K562 (cell line): ENCODE results near the gene ASCC2. TPM values are rescaled to one million over a fixed set of nuclear protein-coding genes. Genes with fewer than 3 reads are reported as not detected.

Source experiments
- ATF1 ChIP-seq, 2 experiments: fragments of 450-650 bp in 1 of 2; IDR thresholded peaks; 2 replicates each; pipeline ENCODE4 v1.6.1; 2016; ENCODE audit warnings: missing compliant biosample characterization in 1 of 2, missing genetic modification characterization in 1 of 2
- C11orf30 ChIP-seq: fragments of 450-650 bp; IDR thresholded peaks from 2 replicates; pipeline ENCODE4 v1.6.1; 2016; ENCODE audit warnings: low read depth, mild to moderate bottlenecking
- CC2D1A ChIP-seq: fragments of 450-650 bp; IDR thresholded peaks from 2 replicates; pipeline ENCODE4 v1.6.1; 2017; ENCODE audit warnings: mild to moderate bottlenecking
- EP400 ChIP-seq: fragments of 450-650 bp; IDR thresholded peaks from 2 replicates; pipeline ENCODE4 v1.6.1; 2017; ENCODE audit warnings: antibody characterized with exemption, mild to moderate bottlenecking, moderate library complexity
- HNRNPK ChIP-seq: fragments of 200-400 bp; formaldehyde crosslinking; IDR thresholded peaks from one replicate; pipeline ENCODE4 v1.6.1; 2018; ENCODE audit warnings: mild to moderate bottlenecking, low read depth, low read length; ENCODE audit not compliant: poor library complexity, severe bottlenecking
- IRF9 ChIP-seq: fragments of 450-650 bp; IDR thresholded peaks from 2 replicates; pipeline ENCODE4 v1.6.1; 2016; ENCODE audit warnings: missing biosample characterization, missing genetic modification characterization
- KAT2B ChIP-seq: IDR thresholded peaks from one replicate; pipeline ENCODE4 v1.6.1; 2012; ENCODE audit warnings: low read depth, mild to moderate bottlenecking, control low read depth, inconsistent platforms, low read length, moderate library complexity
- KDM1A ChIP-seq, 2 experiments: fragments of 450-650 bp; IDR thresholded peaks; 2 replicates each; pipeline ENCODE4 v1.6.1; 2016; ENCODE audit warnings: mild to moderate bottlenecking in 2 of 2
- KDM5B ChIP-seq: fragments of 200-600 bp; sonication (generic); IDR thresholded peaks from 2 replicates; pipeline ENCODE4 v1.6.1; 2012; ENCODE audit warnings: low read depth, mild to moderate bottlenecking, moderate library complexity, low read length, control low read depth, inconsistent platforms; ENCODE audit not compliant: insufficient replicate concordance
- MIER1 ChIP-seq: fragments of 450-650 bp; IDR thresholded peaks from 2 replicates; pipeline ENCODE4 v1.6.1; 2016; ENCODE audit warnings: antibody characterized with exemption, mild to moderate bottlenecking, low read depth
- NCOA2 ChIP-seq, 2 experiments: fragments of 450-650 bp; IDR thresholded peaks; 2 replicates each; pipeline ENCODE4 v1.6.1; 2018; ENCODE audit warnings: mild to moderate bottlenecking in 2 of 2, moderate library complexity in 1 of 2; ENCODE audit not compliant: partially characterized antibody in 2 of 2
- NR2F6 ChIP-seq: fragments of 450-650 bp; formaldehyde crosslinking; IDR thresholded peaks from 2 replicates; pipeline ENCODE4 v1.4.0; 2020; ENCODE audit warnings: mild to moderate bottlenecking
- POLR2AphosphoS5 ChIP-seq: IDR thresholded peaks from 2 replicates; pipeline ENCODE4 v1.6.1; 2011; ENCODE audit warnings: mild to moderate bottlenecking, low read depth, low read length, moderate library complexity; ENCODE audit not compliant: control insufficient read depth, insufficient read depth
- PRPF4 ChIP-seq: fragments of 200-400 bp; formaldehyde crosslinking; IDR thresholded peaks from one replicate; pipeline ENCODE4 v1.6.1; 2017; ENCODE audit warnings: low read length, low read depth, mild to moderate bottlenecking; ENCODE audit not compliant: insufficient read depth, poor library complexity, severe bottlenecking
- PTBP1 ChIP-seq: fragments of 200-400 bp; formaldehyde crosslinking; IDR thresholded peaks from 2 replicates; pipeline ENCODE4 v1.6.1; 2017; ENCODE audit warnings: low read depth, low read length
- RFX5 ChIP-seq: IDR thresholded peaks from 2 replicates; pipeline ENCODE4 v1.6.1; 2011; ENCODE audit warnings: low read depth, mild to moderate bottlenecking, improper control_type of control experiment, low read length
- TFAM ChIP-seq: fragments of 250-450 bp; sonication (Bioruptor Pico); conservative IDR thresholded peaks from 2 replicates; pipeline ENCODE4 v1.5.0; 2021; ENCODE audit warnings: mild to moderate bottlenecking, moderate library complexity
- TFAP4 ChIP-seq: sonication (generic); formaldehyde crosslinking; IDR thresholded peaks from 2 replicates; pipeline ENCODE4 v1.8.0; 2022; ENCODE audit warnings: missing genetic modification reagents, mild to moderate bottlenecking, moderate library complexity, borderline replicate concordance
- YY1 ChIP-seq, 3 experiments: IDR thresholded peaks; 2 replicates each; pipeline ENCODE4 v1.6.1; 2011; ENCODE audit warnings: low read length in 2 of 3, mild to moderate bottlenecking in 2 of 3, moderate library complexity in 2 of 3, borderline replicate concordance in 1 of 3, control low read depth in 1 of 3, low read depth in 1 of 3; ENCODE audit not compliant: insufficient read depth in 3 of 3, insufficient replicate concordance in 2 of 3, control insufficient read depth in 1 of 3, insufficient read length in 1 of 3; ENCODE audit errors: extremely low read depth in 1 of 3
- ZFPM2 ChIP-seq: fragments of 250-450 bp; sonication (Bioruptor Pico); IDR thresholded peaks from 2 replicates; pipeline ENCODE4 v1.5.1; 2022; ENCODE audit warnings: mild to moderate bottlenecking
- ZFX ChIP-seq: sonication (generic); formaldehyde crosslinking; IDR thresholded peaks from 2 replicates; pipeline ENCODE4 v1.8.0; 2022; ENCODE audit warnings: mild to moderate bottlenecking, missing genetic modification reagents, moderate library complexity
- ZNF224 ChIP-seq: sonication (generic); formaldehyde crosslinking; IDR thresholded peaks from 2 replicates; pipeline ENCODE4 v1.8.0; 2022; ENCODE audit warnings: mild to moderate bottlenecking, missing genetic modification reagents
- ZNF280A ChIP-seq: fragments of 450-650 bp; IDR thresholded peaks from 2 replicates; pipeline ENCODE4 v1.6.1; 2018; ENCODE audit warnings: mild to moderate bottlenecking, low read depth; ENCODE audit not compliant: partially characterized antibody
- ZNF644 ChIP-seq: fragments of 200-800 bp; sonication (Bioruptor generic); IDR thresholded peaks from 2 replicates; pipeline ENCODE4 v1.6.1; 2016; ENCODE audit warnings: low read depth, missing genetic modification characterization, missing compliant biosample characterization
- polyA plus RNA-seq, 8 experiments: library from polyadenylated mRNA; depleted of rRNA in 4 of 8; stranded (reverse) in 5 of 8; unstranded in 3 of 8; fragments of >200 nt; fragmentation: Nextera tagmentation in 2 of 8; fragmentation: Illumina TruSeq in 1 of 8; extraction: Ambion mirVana in 2 of 8; extraction: Trizol in 1 of 8; gene quantifications; 2 replicates each; pipeline versions ENCODE4 v1.2.1 to v1.2.3, GENCODE V29; 2011 to 2014; ENCODE audit warnings: inconsistent platforms in 1 of 8, missing spikeins in 1 of 8
- total RNA-seq, 7 experiments: library from RNA; depleted of rRNA in 6 of 7; stranded (reverse); fragments of >200 nt in 6 of 7; fragmentation: Illumina TruSeq in 2 of 7; extraction: Trizol in 2 of 7; gene quantifications; 2 replicates each; pipeline versions ENCODE4 v1.2.1 to v1.2.3, GENCODE V29; 2011 to 2021; ENCODE audit warnings: low replicate concordance in 1 of 7

The ASCC2 gene
- total and polyA plus RNA-seq, 9 of the 15 experiments (the other 6 are each of a cell fraction or from before 2014, with no cell fraction given), result 4.0 to 46.7 (median 26.8) TPM

- peak; percentile 82 to 95 (median 89) for TF ChIP-seq YY1 (IDR thresholded peaks at IDR 0.05; ENCODE audit: borderline replicate concordance in 1 of 3, control insufficient read depth in 1 of 3, extremely low read depth in 1 of 3, insufficient read depth in 3 of 3, insufficient read length in 1 of 3, insufficient replicate concordance in 2 of 3, low read depth in 1 of 3, low read length in 2 of 3)
- no peak for TF ChIP-seq ZNF224
- no peak for TF ChIP-seq TFAM (CRISPR knock-in tag)
- TF ChIP-seq EP400, result peak; percentile 68; the same call in 1 of the 2 replicates
- no peak for TF ChIP-seq NCOA2 (IDR thresholded peaks at IDR 0.05; ENCODE audit: partially characterized antibody in 2 of 2)
- no peak for TF ChIP-seq NR2F6 (CRISPR knock-in tag)
- TF ChIP-seq ATF1 (CRISPR knock-in tag; IDR thresholded peaks at IDR 0.05), result no peak
- peak; percentile 48 for TF ChIP-seq ATF1 (tag; IDR thresholded peaks at IDR 0.05)
- peak; percentile 63 for TF ChIP-seq KDM5B
- no peak for TF ChIP-seq RFX5
- no peak for TF ChIP-seq PRPF4
- TF ChIP-seq CC2D1A, result no peak
- no peak for TF ChIP-seq HNRNPK
- no peak for TF ChIP-seq ZNF280A
- peak; percentile 57; the same call in 1 of the 2 replicates for TF ChIP-seq POLR2AphosphoS5
- TF ChIP-seq KAT2B, result no peak
- TF ChIP-seq ZFPM2, result no peak
- TF ChIP-seq PTBP1, result no peak
- TF ChIP-seq C11orf30, result peak; percentile 36; the same call in 1 of the 2 replicates
- TF ChIP-seq MIER1, result no peak
- no peak for TF ChIP-seq IRF9 (tag)
- peak; percentile 53 for TF ChIP-seq ZFX (CRISPR knock-in tag)
- TF ChIP-seq TFAP4 (CRISPR knock-in tag), result peak; percentile 54; the same call in 1 of the 2 replicates
- peak; percentile 59 for TF ChIP-seq ZNF644 (tag)
- no peak for TF ChIP-seq KDM1A (IDR thresholded peaks at IDR 0.05)
Measured at GRCh38 chr22:29767171-29768051, 70.7 kb downstream of the ASCC2 start, which contains the start of gene UQCR10 (continued).
